Prostate gland (tissue), 2 donors: Measurements from ENCODE around the gene MESP1. TPM values are rescaled to one million over a fixed set of nuclear protein-coding genes. Genes with fewer than 3 reads are reported as not detected.
A peak's percentile ranks its signal among the peaks of the same experiment; 100 is the strongest.

ENCODE experiments used
- DNase-seq: peaks from one replicate; pipeline ENCODE4 v3.0.0-alpha.2; 2019; ENCODE audit warnings: low spot score
- H3K27ac ChIP-seq, 2 donors: fragments of 200-600 bp; sonication (generic); 2 replicates each; pipeline ENCODE4 v1.5.1; 2017 to 2019
- H3K27me3 ChIP-seq: fragments of 200-600 bp; sonication (generic); replicated peaks from 2 replicates; pipeline ENCODE4 v1.5.1; 2019; ENCODE audit not compliant: insufficient read depth
- H3K36me3 ChIP-seq, 2 donors: fragments of 200-600 bp; sonication (generic); 1 replicate in 1 of 2; 2 replicates in 1 of 2; pipeline versions ENCODE4 v1.5.1 to v1.8.1; 2017 to 2019
- H3K4me1 ChIP-seq: fragments of 200-600 bp; sonication (generic); replicated peaks from 2 replicates; pipeline ENCODE4 v1.5.1; 2019
- H3K4me3 ChIP-seq, 2 donors: fragments of 200-600 bp; sonication (generic); 2 replicates each; pipeline ENCODE4 v1.5.1; 2017 to 2019
- H3K9me3 ChIP-seq: fragments of 200-600 bp; sonication (generic); 2 replicates; pipeline ENCODE4 v1.5.1; 2017
- POLR2A ChIP-seq: fragments of 450-650 bp; IDR thresholded peaks from one replicate; pipeline ENCODE4 v1.6.1; 2016; ENCODE audit warnings: antibody characterized with exemption, mild to moderate bottlenecking
- POLR2AphosphoS5 ChIP-seq: sonication (generic); formaldehyde crosslinking; IDR thresholded peaks from one replicate; pipeline ENCODE4 v1.6.1; 2017; ENCODE audit warnings: antibody characterized with exemption
- WGBS: methylation state at CpG from one replicate; pipeline ENCODE4 v1.1.5; 2018; 5-methylcytosine and 5-hydroxymethylcytosine counted together
- intact Hi-C: fragments of 100-400 bp; cut with DNase I; formaldehyde crosslinking; loops from one replicate; pipeline ENCODE4 v1.14.2; 2022
- total RNA-seq, 2 donors: library from RNA; depleted of rRNA; stranded (reverse); fragments of >200 nt; gene quantifications; one replicate each; pipeline ENCODE4 v1.1.0, GENCODE V29; 2016
- TF ChIP-seq, protein P1 (sequence below), 4 experiments: fragments of 200-600 bp in 2 of 4; fragments of 450-650 bp in 2 of 4; sonication (generic) in 2 of 4; IDR thresholded peaks; 1 replicate in 3 of 4; 2 replicates in 1 of 4; pipeline ENCODE4 v1.5.1; 2016 to 2019; ENCODE audit warnings: antibody characterized with exemption in 4 of 4, mild to moderate bottlenecking in 2 of 4, moderate library complexity in 2 of 4

MESP1 gene
- total RNA-seq, 2 donors from 2014 or later, result 11.5 to 67.4 TPM

DNA sequence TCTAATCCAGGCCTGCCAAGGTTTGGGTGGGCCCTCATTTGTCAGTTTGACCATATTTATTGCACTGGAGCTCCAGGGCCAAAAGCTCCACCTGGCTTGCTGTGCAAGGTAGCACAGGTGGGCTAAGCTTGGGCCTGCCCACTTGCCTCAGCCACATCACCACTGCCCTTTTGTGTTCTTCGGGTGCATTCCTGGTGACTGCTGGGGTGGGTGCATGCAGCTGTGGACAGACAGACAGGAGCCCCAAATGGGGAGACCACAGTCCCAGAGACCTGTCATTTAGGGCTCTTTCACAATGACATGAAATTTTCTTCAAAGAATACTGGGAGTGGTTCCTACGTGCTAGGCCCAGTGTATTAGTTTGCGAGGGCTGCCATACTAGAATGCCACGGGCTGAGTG lies 27.8 kb upstream of the MESP1 start:
- Histone ChIP-seq H3K4me3 (no peak overlapping the region), H3K4me1 (peaks cover 11% of the 10 kb centered on the region), H3K36me3 (no peaks in the 10 kb centered on the region), H3K9me3 (no peaks in the 10 kb centered on the region), H3K27ac (peak overlapping the region in 1 of 2 donors; percentile 44), H3K27me3 (no peaks in the 10 kb centered on the region)
- intact Hi-C loops, result no loop called here
- TF ChIP-seq, protein P1, sequence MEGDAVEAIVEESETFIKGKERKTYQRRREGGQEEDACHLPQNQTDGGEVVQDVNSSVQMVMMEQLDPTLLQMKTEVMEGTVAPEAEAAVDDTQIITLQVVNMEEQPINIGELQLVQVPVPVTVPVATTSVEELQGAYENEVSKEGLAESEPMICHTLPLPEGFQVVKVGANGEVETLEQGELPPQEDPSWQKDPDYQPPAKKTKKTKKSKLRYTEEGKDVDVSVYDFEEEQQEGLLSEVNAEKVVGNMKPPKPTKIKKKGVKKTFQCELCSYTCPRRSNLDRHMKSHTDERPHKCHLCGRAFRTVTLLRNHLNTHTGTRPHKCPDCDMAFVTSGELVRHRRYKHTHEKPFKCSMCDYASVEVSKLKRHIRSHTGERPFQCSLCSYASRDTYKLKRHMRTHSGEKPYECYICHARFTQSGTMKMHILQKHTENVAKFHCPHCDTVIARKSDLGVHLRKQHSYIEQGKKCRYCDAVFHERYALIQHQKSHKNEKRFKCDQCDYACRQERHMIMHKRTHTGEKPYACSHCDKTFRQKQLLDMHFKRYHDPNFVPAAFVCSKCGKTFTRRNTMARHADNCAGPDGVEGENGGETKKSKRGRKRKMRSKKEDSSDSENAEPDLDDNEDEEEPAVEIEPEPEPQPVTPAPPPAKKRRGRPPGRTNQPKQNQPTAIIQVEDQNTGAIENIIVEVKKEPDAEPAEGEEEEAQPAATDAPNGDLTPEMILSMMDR (IDR thresholded peaks at IDR 0.05), result peak in 1 of 4 experiments; percentile 9
- TF ChIP-seq POLR2A, result no peak
- DNase-seq, result no peak
- WGBS, result 58% methylated on average over 4 of the region's 4 CpGs

DNA sequence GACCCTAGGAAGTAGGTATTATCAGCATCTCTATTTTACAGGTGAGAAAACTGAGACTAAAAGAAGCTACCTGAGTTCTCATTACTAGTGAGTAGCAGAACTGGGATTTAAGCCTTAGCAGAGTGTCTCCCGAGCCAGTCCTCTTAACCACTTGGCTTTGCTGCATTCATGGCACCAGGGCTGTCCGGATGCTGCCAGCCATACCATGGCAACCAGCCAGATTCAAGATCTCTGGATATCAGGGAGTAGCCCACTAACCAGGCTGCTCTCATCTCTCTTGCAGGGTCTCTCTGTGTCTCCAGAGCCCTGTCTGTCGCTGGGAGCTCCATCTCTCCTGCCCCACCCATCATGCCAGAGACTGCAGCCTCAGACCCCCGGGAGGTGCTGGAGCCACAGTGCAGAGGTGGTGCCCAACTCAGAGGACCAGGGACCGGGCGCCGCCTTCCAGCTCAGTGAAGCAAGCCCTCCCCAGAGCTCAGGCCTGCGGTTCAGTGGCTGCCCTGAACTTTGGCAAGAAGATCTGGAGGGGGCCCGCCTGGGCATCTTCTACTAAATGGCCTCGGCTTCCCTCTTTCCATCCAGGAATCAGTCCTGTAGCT lies 26.8 kb upstream of the MESP1 start:
- 83% methylated on average over 10 of the region's 10 CpGs for WGBS
- TF ChIP-seq POLR2AphosphoS5, result no peak
- TF ChIP-seq, protein P1 (IDR thresholded peaks at IDR 0.05), result no peak
- intact Hi-C loops, result no loop called here
- DNase-seq, result no peak
- Histone ChIP-seq H3K27me3 (no peaks in the 10 kb centered on the region), H3K36me3 (no peaks in the 10 kb centered on the region), H3K4me1 (peaks cover 11% of the 10 kb centered on the region), H3K27ac (peak overlapping the region in 1 of 2 donors; percentile 44), H3K4me3 (no peak overlapping the region), H3K9me3 (no peaks in the 10 kb centered on the region)

DNA sequence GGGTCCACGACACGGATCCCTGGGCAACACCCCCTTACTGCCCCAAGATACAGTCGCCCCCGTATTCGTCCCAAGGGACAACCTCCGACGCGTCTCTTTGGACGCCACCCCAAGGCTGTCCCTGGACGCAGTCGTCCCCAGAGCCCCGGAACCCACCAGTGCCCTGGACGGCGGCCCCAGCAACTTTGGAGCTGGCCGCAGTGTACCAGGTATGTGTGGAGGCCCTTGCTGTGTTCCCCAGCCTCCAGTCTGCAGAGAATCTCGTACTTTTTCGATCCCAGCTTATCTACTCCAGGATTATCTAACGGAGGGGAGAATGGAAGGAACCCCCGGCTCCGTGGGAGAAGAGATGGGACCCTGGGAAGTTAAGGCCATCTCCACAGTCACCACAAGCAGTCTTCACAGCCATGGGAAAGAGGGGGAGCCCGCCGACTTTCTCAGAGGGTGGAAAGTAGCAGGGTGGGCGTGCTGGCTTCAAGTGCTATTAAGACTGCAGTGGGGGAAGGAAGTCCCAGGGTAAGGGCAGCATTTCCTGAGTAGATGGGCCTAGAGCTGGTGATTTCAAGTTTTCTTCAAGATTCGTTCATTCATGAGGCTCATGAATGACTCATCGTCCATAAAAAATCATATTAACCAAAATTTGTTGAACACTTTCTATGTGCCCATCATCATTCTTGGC lies 26.2 kb upstream of the MESP1 start:
- DNase-seq, result no peak
- Histone ChIP-seq H3K36me3 (no peaks in the 10 kb centered on the region), H3K9me3 (no peaks in the 10 kb centered on the region), H3K27ac (no peak overlapping the region), H3K4me1 (peaks cover 11% of the 10 kb centered on the region), H3K4me3 (peak overlapping the region in 1 of 2 donors; percentile 28), H3K27me3 (no peaks in the 10 kb centered on the region)
- TF ChIP-seq POLR2A (no peak), POLR2AphosphoS5 (no peak)
- TF ChIP-seq, protein P1 (IDR thresholded peaks at IDR 0.05), result no peak
- intact Hi-C loops, result no loop called here
- WGBS, result 85% methylated on average over 24 of the region's 25 CpGs

DNA sequence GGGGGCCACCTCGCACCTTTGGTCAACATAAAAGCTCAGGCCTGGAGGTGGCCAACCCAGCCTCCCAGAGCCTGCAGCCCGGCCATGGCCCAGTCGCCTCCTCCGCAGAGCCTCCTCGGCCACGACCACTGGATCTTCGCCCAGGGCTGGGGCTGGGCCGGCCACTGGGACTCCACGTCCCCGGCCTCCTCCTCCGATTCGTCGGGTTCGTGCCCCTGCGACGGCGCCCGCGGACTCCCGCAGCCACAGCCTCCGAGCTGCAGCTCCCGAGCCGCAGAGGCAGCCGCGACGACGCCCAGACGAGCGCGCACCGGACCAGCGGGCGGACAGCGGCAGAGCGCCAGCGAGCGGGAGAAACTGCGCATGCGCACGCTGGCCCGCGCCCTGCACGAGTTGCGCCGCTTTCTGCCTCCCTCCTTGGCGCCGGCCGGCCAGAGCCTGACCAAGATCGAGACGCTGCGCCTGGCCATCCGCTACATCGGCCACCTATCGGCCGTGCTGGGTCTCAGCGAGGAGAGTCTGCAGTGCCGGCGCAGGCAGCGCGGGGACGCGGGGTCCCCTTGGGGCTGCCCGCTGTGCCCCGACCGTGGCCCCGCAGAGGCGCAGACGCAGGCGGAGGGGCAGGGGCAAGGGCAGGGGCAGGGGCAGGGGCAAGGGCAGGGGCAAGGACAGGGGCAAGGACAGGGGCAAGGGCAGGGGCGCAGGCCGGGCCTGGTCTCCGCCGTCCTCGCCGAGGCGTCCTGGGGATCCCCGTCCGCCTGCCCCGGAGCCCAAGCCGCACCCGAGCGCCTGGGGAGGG lies 25.4 kb upstream of the MESP1 start, which contains the start of gene MESP2:
Gene MESP2, plus strand, starts transcription at position 59 of the 799 bp plus-strand sequence. Its CDS starts 26 bp downstream, at position 85.
- intact Hi-C loops, result no loop called here

More for the DNA sequence above, 25.4 kb upstream of the MESP1 start, which contains the start of gene MESP2:
- H3K9me3 ChIP-seq, result no peaks in the 10 kb centered on the region
- TF ChIP-seq POLR2AphosphoS5 (peak; percentile 76), POLR2A (peak; percentile 44)
- TF ChIP-seq, protein P1 (IDR thresholded peaks at IDR 0.05), result peak in 2 of 4 experiments; percentile 46 to 51
- peaks cover 11% of the 10 kb centered on the region for H3K4me1 ChIP-seq
- H3K4me3 ChIP-seq, result peak within 1 kb of the TSS; percentile 20 to 28
- no peaks in the 10 kb centered on the region for H3K36me3 ChIP-seq
- no peaks in the 10 kb centered on the region for H3K27me3 ChIP-seq
- DNase-seq, result peak; percentile 66
- WGBS, result 8% methylated on average over 60 of the region's 82 CpGs
- peak within 1 kb of the TSS; percentile 57 to 77 for H3K27ac ChIP-seq
